Left lung (tissue), 10 donors: ENCODE results near the gene ZNF598. TPM values are rescaled to one million over a fixed set of nuclear protein-coding genes. Genes with fewer than 3 reads are reported as not detected.
"Not testable (repeated sequence)": the region's sequence is repeated elsewhere in the genome, so short reads cannot be mapped to it uniquely, and the experiment has no call there.

Experiments
- ATAC-seq: fragments of 200-7000 bp; cut with Tn5 transposase; one replicate; pipeline ENCODE4 v1.9.1; 2020; ENCODE audit warnings: moderate library complexity
- DNase-seq, 4 donors: peaks; one replicate each; pipeline ENCODE4 v3.0.0-alpha.2; 2013 to 2020
- H3K27ac ChIP-seq, 2 donors: fragments of 200-600 bp; sonication (generic) in 1 of 2; one replicate each; pipeline versions ENCODE4 v1.5.0 to v1.8.0; 2020 to 2021
- H3K27me3 ChIP-seq, 2 donors: fragments of 200-600 bp; sonication (generic) in 1 of 2; one replicate each; pipeline versions ENCODE4 v1.5.0 to v1.8.0; 2020 to 2021
- H3K36me3 ChIP-seq, 2 donors: fragments of 200-600 bp; sonication (generic) in 1 of 2; one replicate each; pipeline versions ENCODE4 v1.5.0 to v1.8.0; 2020 to 2021
- H3K4me1 ChIP-seq, 2 donors: fragments of 200-600 bp; one replicate each; pipeline ENCODE4 v1.8.0; 2021
- H3K4me3 ChIP-seq, 2 donors: fragments of 200-600 bp; sonication (generic) in 1 of 2; one replicate each; pipeline versions ENCODE4 v1.5.0 to v1.8.0; 2020 to 2021; ENCODE audit warnings: mild to moderate bottlenecking in 1 of 2
- H3K9me3 ChIP-seq, 2 donors: fragments of 200-600 bp; sonication (generic) in 1 of 2; one replicate each; pipeline versions ENCODE4 v1.5.0 to v1.8.0; 2020 to 2021
- intact Hi-C, 2 donors: fragments of 100-400 bp; cut with DNase I; formaldehyde crosslinking; loops; one replicate each; pipeline versions ENCODE4 v1.11.2 to v1.14.2; 2022
- polyA plus RNA-seq, 6 donors: library from polyadenylated mRNA; unstranded; fragments of 120-200 nt; gene quantifications; one replicate each; pipeline ENCODE4 v1.2.1, GENCODE V29; 2013; ENCODE audit not compliant: insufficient read length in 6 of 6
- total RNA-seq, 2 donors: library from RNA; stranded (reverse); fragmentation: NEBNext Ultra II Directional; extraction: Animal tissue kit (Norgen Biotek cat#: 25700); gene quantifications; one replicate each; pipeline ENCODE4 v1.2.1, GENCODE V29; 2021
- TF ChIP-seq, protein P1 (sequence below), 2 donors: fragments of 200-600 bp; sonication (generic) in 1 of 2; IDR thresholded peaks; one replicate each; pipeline versions ENCODE4 v1.5.0 to v1.8.0; 2021; ENCODE audit warnings: antibody characterized with exemption in 2 of 2
- donor health status: DM: no; HTN: yes; CAD: no.
- donor health status: DM: no; HTN: no; CAD: no.

Gene ZNF598
- total and polyA plus RNA-seq, 8 donors = 15.2 to 45.9 (median 23.1) TPM

GRCh38 chr16:1965396-1966001 lies 44.1 kb downstream of the ZNF598 start:
- no peaks in the 10 kb centered on the region for H3K27me3 ChIP-seq
- ATAC-seq = peak; percentile 3
- TF ChIP-seq, protein P1, sequence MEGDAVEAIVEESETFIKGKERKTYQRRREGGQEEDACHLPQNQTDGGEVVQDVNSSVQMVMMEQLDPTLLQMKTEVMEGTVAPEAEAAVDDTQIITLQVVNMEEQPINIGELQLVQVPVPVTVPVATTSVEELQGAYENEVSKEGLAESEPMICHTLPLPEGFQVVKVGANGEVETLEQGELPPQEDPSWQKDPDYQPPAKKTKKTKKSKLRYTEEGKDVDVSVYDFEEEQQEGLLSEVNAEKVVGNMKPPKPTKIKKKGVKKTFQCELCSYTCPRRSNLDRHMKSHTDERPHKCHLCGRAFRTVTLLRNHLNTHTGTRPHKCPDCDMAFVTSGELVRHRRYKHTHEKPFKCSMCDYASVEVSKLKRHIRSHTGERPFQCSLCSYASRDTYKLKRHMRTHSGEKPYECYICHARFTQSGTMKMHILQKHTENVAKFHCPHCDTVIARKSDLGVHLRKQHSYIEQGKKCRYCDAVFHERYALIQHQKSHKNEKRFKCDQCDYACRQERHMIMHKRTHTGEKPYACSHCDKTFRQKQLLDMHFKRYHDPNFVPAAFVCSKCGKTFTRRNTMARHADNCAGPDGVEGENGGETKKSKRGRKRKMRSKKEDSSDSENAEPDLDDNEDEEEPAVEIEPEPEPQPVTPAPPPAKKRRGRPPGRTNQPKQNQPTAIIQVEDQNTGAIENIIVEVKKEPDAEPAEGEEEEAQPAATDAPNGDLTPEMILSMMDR (IDR thresholded peaks at IDR 0.05) = no peak

GRCh38 chr16:1964506-1965395 lies 44.9 kb downstream of the ZNF598 start, which contains the start of gene RPS2:
RPS2 (minus strand) TSS chr16:1964826; CDS start chr16:1964625, 201 bp downstream.
- Histone ChIP-seq H3K4me1 (peaks cover 26 to 58% of the 10 kb centered on the region in 2 donors), H3K27me3 (no peaks in the 10 kb centered on the region), H3K36me3 (peaks cover 0 to 29% of the 10 kb centered on the region in 2 donors), H3K9me3 (no peaks in the 10 kb centered on the region), H3K27ac (peak within 1 kb of the TSS; percentile 93 to 97), H3K4me3 (peak within 1 kb of the TSS; percentile 90 to 95)
- peak; percentile 98 to 99 (median 98) for DNase-seq
- ATAC-seq = peak; percentile 97
- intact Hi-C loops = no loop called here
- TF ChIP-seq, protein P1 (IDR thresholded peaks at IDR 0.05) = no peak

More at GRCh38 chr16:1965396-1966001, 44.1 kb downstream of the ZNF598 start:
- Histone ChIP-seq H3K27ac (peak overlapping the region; percentile 93 to 97), H3K4me1 (peaks cover 22 to 52% of the 10 kb centered on the region in 2 donors), H3K9me3 (no peaks in the 10 kb centered on the region), H3K36me3 (peaks cover 0 to 29% of the 10 kb centered on the region in 2 donors), H3K4me3 (peak overlapping the region; percentile 90 to 95)
- intact Hi-C loops = no loop called here
- DNase-seq = no peak

DNA sequence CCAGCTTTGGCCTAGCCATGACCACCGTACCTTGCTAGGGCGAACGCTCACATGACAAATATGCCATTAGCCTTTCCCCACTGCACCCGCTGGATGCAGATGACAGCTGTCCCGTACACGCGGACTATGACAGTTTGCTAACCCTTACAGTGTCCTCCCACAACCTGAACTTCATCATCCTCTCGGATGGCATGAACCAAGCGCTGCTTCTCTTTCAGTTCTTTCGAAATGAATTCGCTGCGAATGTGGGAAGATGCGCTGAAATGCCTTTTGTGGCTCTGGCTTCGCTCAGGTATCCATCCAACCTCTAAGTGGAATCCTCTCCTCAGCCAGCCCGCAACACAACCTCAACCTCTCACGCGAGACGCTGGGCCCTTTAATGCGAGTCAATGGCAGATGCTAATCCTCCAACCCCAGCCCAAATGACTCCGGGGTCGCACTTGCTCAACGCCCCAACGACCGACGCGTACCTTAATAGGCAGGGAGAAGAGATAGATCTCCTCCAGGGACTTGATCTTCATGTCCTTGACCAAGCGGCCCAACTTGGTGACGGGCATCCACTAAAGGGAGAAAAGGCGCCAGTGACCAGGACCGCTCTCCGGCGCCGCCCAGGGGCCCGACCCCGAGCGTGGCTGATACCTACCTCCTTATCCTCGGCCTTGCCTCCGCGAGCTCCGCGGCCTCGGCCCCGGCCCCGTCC lies 45.7 kb downstream of the ZNF598 start:
- Histone ChIP-seq H3K9me3 (no peaks in the 10 kb centered on the region), H3K36me3 (peaks cover 0 to 29% of the 10 kb centered on the region in 2 donors), H3K27ac (peak overlapping the region; percentile 93 to 97), H3K4me3 (peak overlapping the region; percentile 90 to 95), H3K4me1 (peaks cover 28 to 61% of the 10 kb centered on the region in 2 donors), H3K27me3 (no peaks in the 10 kb centered on the region)
- intact Hi-C loops = no loop called here
- TF ChIP-seq, protein P1 (IDR thresholded peaks at IDR 0.05) = no peak
- ATAC-seq (peak; percentile 42), DNase-seq (no peak)

DNA sequence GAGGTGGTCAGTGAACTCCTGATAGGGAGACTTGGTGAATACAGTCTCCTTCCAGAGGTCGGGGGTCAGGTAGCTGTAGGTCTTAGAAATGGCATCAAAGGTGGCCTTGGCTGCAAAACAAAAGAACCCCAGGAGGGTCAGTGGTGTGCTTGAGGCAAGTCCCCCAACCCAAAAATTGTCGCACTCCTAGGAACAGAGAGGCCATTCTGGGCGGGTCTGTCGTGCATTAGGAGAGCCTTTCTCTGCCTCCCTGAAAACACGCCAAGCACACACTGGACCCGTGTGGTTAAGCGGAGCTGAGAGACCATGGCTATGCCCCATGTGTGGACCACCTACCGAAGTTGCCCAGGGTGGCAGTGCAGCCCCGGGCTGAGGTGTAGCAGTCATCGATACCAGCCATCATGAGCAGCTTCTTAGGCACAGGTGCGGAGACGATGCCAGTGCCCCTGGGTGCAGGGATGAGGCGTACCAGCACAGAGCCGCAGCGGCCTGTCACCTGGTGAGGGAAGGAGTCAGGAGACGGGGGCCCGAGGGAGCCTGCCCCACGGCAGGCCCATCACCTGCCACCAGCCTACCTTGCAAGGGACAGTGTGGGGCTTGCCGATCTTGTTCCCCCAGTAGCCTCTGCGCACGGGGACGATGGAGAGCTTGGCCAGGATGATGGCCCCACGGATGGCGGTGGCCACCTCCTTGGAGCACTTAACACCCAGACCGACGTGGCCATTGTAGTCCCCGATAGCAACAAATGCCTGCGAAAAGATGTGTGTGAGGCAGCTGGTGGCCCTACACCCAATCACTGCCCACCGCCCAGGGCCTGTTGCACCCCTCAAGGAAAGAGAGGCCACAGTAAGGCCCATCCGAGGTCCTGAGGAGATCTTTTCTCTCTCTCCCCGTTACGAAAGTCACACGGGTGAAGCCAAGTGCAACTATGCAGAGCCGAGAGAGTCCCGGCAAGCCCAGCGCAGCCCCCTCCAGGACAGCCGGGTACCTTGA lies 47.2 kb downstream of the ZNF598 start:
- ATAC-seq, intact Hi-C loops: not testable (repeated sequence)
- H3K4me3 ChIP-seq = peak overlapping the region in 1 of 2 donors; percentile 90

More for the DNA sequence above, 47.2 kb downstream of the ZNF598 start:
- H3K9me3 ChIP-seq, H3K27me3 ChIP-seq, H3K27ac ChIP-seq: not testable (repeated sequence)
- Histone ChIP-seq H3K4me1 (peaks cover 30 to 65% of the 10 kb centered on the region in 2 donors), H3K36me3 (peaks cover 0 to 29% of the 10 kb centered on the region in 2 donors)
- peak in 1 of 4 donors; percentile 73 for DNase-seq
